ENCODE data around the gene TMEM25.

DNA sequence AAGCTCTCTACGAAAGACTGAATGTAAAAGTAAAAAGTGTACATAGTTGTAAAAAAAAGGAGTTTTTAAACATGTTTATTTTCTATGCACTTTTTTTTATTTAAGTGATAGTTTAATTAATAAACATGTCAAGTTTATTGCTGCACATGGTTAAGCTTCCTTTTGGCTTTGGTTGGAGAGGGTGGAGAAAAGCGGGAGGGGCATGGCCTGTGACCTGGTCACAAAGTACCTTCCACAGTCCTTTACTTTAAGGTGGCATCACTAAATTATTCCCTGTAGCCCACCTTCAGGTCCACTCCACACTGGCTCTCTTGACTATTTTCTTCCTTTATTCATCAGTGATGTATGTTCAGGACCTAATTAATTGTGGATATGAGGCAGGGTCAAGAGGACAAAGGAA is 4.3 kb upstream of the TMEM25 start:
- TF ChIP-seq, protein P1, sequence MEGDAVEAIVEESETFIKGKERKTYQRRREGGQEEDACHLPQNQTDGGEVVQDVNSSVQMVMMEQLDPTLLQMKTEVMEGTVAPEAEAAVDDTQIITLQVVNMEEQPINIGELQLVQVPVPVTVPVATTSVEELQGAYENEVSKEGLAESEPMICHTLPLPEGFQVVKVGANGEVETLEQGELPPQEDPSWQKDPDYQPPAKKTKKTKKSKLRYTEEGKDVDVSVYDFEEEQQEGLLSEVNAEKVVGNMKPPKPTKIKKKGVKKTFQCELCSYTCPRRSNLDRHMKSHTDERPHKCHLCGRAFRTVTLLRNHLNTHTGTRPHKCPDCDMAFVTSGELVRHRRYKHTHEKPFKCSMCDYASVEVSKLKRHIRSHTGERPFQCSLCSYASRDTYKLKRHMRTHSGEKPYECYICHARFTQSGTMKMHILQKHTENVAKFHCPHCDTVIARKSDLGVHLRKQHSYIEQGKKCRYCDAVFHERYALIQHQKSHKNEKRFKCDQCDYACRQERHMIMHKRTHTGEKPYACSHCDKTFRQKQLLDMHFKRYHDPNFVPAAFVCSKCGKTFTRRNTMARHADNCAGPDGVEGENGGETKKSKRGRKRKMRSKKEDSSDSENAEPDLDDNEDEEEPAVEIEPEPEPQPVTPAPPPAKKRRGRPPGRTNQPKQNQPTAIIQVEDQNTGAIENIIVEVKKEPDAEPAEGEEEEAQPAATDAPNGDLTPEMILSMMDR (IDR thresholded peaks at IDR 0.05; ENCODE audit: extremely low read depth in 1 of 2, insufficient read depth in 1 of 2, low read depth in 1 of 2, low read length in 2 of 2): no peak
- no peak for TF ChIP-seq POLR2A (IDR thresholded peaks at IDR 0.05; ENCODE audit: low read depth, low read length)
- TF ChIP-seq JUN (IDR thresholded peaks at IDR 0.05; ENCODE audit: borderline replicate concordance, insufficient read depth, insufficient read length, low read depth): no peak
- TF ChIP-seq EZH2 (IDR thresholded peaks at IDR 0.05; ENCODE audit: borderline replicate concordance, low read depth, low read length, severe bottlenecking): no peak

All from endothelial cell of umbilical vein (primary cell).